SK-N-SH (cell line): ENCODE data around the gene PLCXD1. TPM values are rescaled to one million over a fixed set of nuclear protein-coding genes. Genes with fewer than 3 reads are reported as not detected.
"Not testable (repeated sequence)": the region's sequence is repeated elsewhere in the genome, so short reads cannot be mapped to it uniquely, and the experiment has no call there.

ENCODE experiments used
- CTCF ChIA-PET: fragments of 300-600, 350-600 bp; formaldehyde crosslinking; extraction: SDS; loops from one replicate; lab custom pipeline; 2021; lab: Yijun Ruan, JAX
- POLR2A ChIA-PET: fragments of 350-600 bp; sonication (Branson Sonifier 250); formaldehyde crosslinking; extraction: SDS; loops from one replicate; lab custom pipeline; 2020; ENCODE audit warnings: antibody characterized with exemption, inconsistent platforms; lab: Yijun Ruan, JAX
- DNase-seq: peaks from one replicate; pipeline ENCODE4 v3.0.0; 2012
- H2AFZ ChIP-seq: fragments of 200-600 bp; sonication (generic); 2 replicates; pipeline ENCODE4 v1.8.1; 2016; ENCODE audit warnings: antibody characterized with exemption, mild to moderate bottlenecking, low read depth
- H3F3A ChIP-seq: fragments of 200-600 bp; sonication (generic); replicated peaks from 2 replicates; pipeline ENCODE3; 2016; ENCODE audit warnings: antibody characterized with exemption, mild to moderate bottlenecking; ENCODE audit not compliant: insufficient read depth
- H3K27ac ChIP-seq, 2 experiments: fragments of 200-500 bp in 1 of 2; fragments of 200-600 bp in 1 of 2; sonication (Bioruptor generic) in 1 of 2; sonication (generic), shearing (Covaris generic) in 1 of 2; 2 replicates each; pipeline versions ENCODE4 v1.5.1 to v1.6.1; 2014 to 2016; ENCODE audit warnings: low read depth in 2 of 2, inconsistent platforms in 1 of 2, low read length in 1 of 2, mild to moderate bottlenecking in 1 of 2, mixed read lengths in 1 of 2
- H3K27me3 ChIP-seq: fragments of 200-600 bp; sonication (generic), shearing (Covaris generic); 2 replicates; pipeline ENCODE4 v1.6.1; 2016; ENCODE audit warnings: mixed run types; ENCODE audit not compliant: insufficient read depth
- H3K36me3 ChIP-seq, 2 experiments: fragments of 200-500 bp in 1 of 2; fragments of 200-600 bp in 1 of 2; sonication (Bioruptor generic) in 1 of 2; sonication (generic) in 1 of 2; replicated peaks in 1 of 2; 2 replicates each; pipeline versions ENCODE3 to v1.5.1; 2014 to 2016; ENCODE audit warnings: low read length in 1 of 2, mild to moderate bottlenecking in 1 of 2; ENCODE audit not compliant: insufficient read depth in 2 of 2, control insufficient read depth in 1 of 2
- H3K4me1 ChIP-seq, 2 experiments: fragments of 200-500 bp in 1 of 2; fragments of 200-600 bp in 1 of 2; sonication (Bioruptor generic) in 1 of 2; sonication (generic), shearing (Covaris generic) in 1 of 2; 2 replicates each; pipeline versions ENCODE4 v1.5.1 to v1.6.1; 2014 to 2016; ENCODE audit warnings: low read depth in 1 of 2, low read length in 1 of 2, mixed run types in 1 of 2; ENCODE audit not compliant: insufficient read depth in 2 of 2, control insufficient read depth in 1 of 2
- H3K4me2 ChIP-seq: fragments of 200-600 bp; sonication (generic), shearing (Covaris generic); 2 replicates; pipeline ENCODE4 v1.6.1; 2017; ENCODE audit warnings: mixed run types
- H3K4me3 ChIP-seq, 2 experiments: fragments of 200-500 bp in 1 of 2; fragments of 200-600 bp in 1 of 2; sonication (Bioruptor generic) in 1 of 2; sonication (generic), shearing (Covaris generic) in 1 of 2; 2 replicates each; pipeline versions ENCODE4 v1.5.1 to v1.8.1; 2014 to 2016; ENCODE audit warnings: low read depth in 2 of 2, inconsistent platforms in 1 of 2, low read length in 1 of 2, mild to moderate bottlenecking in 1 of 2, mixed read lengths in 1 of 2, moderate library complexity in 1 of 2
- H3K79me2 ChIP-seq: fragments of 200-600 bp; sonication (generic); 2 replicates; pipeline ENCODE4 v1.8.1; 2017; ENCODE audit warnings: mild to moderate bottlenecking; ENCODE audit not compliant: insufficient read depth
- H3K9ac ChIP-seq: fragments of 200-600 bp; sonication (generic); 2 replicates; pipeline ENCODE4 v1.6.1; 2017; ENCODE audit warnings: mixed run types
- H3K9me2 ChIP-seq: fragments of 200-600 bp; sonication (generic); 2 replicates; pipeline ENCODE4 v1.6.1; 2017; ENCODE audit warnings: mixed run types
- H3K9me3 ChIP-seq: fragments of 200-600 bp; sonication (generic); 2 replicates; pipeline ENCODE4 v1.6.1; 2017; ENCODE audit warnings: mixed run types, mild to moderate bottlenecking, moderate library complexity
- H4K20me1 ChIP-seq: fragments of 200-600 bp; sonication (generic); 2 replicates; pipeline ENCODE4 v1.6.1; 2017; ENCODE audit warnings: mild to moderate bottlenecking, mixed run types; ENCODE audit not compliant: insufficient read depth
- FOSL2 ChIP-seq: IDR thresholded peaks from 2 replicates; pipeline ENCODE4 v1.4.0; 2012; ENCODE audit warnings: low read depth, mild to moderate bottlenecking, moderate library complexity, borderline replicate concordance
- JUND ChIP-seq: IDR thresholded peaks from 2 replicates; pipeline ENCODE4 v1.4.0; 2012
- MEF2A ChIP-seq: IDR thresholded peaks from 2 replicates; pipeline ENCODE4 v1.4.0; 2012; ENCODE audit warnings: low read depth, borderline replicate concordance
- MXI1 ChIP-seq: IDR thresholded peaks from 2 replicates; pipeline ENCODE4 v1.6.1; 2012; ENCODE audit warnings: mild to moderate bottlenecking, low read depth, low read length, improper control_type of control experiment
- TCF12 ChIP-seq: IDR thresholded peaks from 2 replicates; pipeline ENCODE4 v1.4.0; 2012
- TEAD4 ChIP-seq: IDR thresholded peaks from 2 replicates; pipeline ENCODE4 v1.4.0; 2012; ENCODE audit warnings: mild to moderate bottlenecking, borderline replicate concordance; ENCODE audit not compliant: insufficient read depth
- WGBS: methylation state at CpG from one replicate; pipeline ENCODE4 v1.1.6; 2017; ENCODE audit warnings: low lambda C conversion rate; 5-methylcytosine and 5-hydroxymethylcytosine counted together
- polyA plus RNA-seq, 3 experiments: library from polyadenylated mRNA; depleted of rRNA; stranded (reverse); fragments of >200 nt; gene quantifications; 2 replicates each; pipeline ENCODE4 v1.2.3, GENCODE V29; 2012
- TF ChIP-seq, protein P1 (sequence below): IDR thresholded peaks from 2 replicates; pipeline ENCODE4 v1.6.1; 2012; ENCODE audit warnings: mild to moderate bottlenecking, low read depth, low read length, moderate library complexity
- TF ChIP-seq, protein P2 (sequence below): IDR thresholded peaks from 2 replicates; pipeline ENCODE4; 2012
- TF ChIP-seq, protein P3 (sequence below): fragments of 200-600 bp; sonication (generic); IDR thresholded peaks from 2 replicates; pipeline ENCODE4 v1.6.1; 2017; ENCODE audit warnings: antibody characterized with exemption, mild to moderate bottlenecking, moderate library complexity

The PLCXD1 gene
- polyA plus RNA-seq, 1 of the 3 experiments (the other 2 are of a cell fraction), result 14.8 TPM

DNA sequence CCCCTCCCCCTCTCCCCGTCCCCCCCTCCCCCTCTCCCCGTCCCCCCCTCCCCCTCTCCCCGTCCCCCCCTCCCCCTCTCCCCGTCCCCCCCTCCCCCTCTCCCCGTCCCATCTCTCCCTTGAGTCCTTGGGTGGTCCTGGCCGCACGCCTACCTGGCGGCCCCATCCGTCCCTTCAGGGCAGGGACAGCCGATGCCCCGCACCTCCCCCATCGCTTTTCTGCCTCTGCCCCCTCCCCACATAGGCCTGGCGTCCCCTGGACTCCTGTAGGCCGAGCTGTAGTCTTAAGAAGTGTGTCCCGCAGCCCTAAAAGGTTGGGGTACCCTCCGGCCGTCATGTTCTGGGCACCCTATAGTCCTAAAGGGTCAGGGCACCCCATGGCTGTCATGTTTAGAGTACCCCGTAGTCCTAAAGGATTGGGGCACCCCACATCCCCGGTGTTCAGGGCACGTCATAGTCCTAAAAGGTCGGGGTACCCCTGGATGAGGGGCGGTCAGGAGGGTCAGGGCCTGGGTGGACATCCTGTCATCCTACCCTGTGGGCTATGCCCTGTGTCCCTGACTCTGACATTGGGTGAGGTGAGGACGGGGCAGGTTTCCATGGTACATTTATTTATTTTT is 48.2 kb downstream of the PLCXD1 start (continued):
- TF ChIP-seq, protein P1, sequence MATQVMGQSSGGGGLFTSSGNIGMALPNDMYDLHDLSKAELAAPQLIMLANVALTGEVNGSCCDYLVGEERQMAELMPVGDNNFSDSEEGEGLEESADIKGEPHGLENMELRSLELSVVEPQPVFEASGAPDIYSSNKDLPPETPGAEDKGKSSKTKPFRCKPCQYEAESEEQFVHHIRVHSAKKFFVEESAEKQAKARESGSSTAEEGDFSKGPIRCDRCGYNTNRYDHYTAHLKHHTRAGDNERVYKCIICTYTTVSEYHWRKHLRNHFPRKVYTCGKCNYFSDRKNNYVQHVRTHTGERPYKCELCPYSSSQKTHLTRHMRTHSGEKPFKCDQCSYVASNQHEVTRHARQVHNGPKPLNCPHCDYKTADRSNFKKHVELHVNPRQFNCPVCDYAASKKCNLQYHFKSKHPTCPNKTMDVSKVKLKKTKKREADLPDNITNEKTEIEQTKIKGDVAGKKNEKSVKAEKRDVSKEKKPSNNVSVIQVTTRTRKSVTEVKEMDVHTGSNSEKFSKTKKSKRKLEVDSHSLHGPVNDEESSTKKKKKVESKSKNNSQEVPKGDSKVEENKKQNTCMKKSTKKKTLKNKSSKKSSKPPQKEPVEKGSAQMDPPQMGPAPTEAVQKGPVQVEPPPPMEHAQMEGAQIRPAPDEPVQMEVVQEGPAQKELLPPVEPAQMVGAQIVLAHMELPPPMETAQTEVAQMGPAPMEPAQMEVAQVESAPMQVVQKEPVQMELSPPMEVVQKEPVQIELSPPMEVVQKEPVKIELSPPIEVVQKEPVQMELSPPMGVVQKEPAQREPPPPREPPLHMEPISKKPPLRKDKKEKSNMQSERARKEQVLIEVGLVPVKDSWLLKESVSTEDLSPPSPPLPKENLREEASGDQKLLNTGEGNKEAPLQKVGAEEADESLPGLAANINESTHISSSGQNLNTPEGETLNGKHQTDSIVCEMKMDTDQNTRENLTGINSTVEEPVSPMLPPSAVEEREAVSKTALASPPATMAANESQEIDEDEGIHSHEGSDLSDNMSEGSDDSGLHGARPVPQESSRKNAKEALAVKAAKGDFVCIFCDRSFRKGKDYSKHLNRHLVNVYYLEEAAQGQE, result no peak
- TF ChIP-seq MEF2A (no peak), MXI1 (no peak), FOSL2 (no peak), JUND (no peak), TEAD4 (no peak), TCF12 (no peak)
- TF ChIP-seq, protein P2, sequence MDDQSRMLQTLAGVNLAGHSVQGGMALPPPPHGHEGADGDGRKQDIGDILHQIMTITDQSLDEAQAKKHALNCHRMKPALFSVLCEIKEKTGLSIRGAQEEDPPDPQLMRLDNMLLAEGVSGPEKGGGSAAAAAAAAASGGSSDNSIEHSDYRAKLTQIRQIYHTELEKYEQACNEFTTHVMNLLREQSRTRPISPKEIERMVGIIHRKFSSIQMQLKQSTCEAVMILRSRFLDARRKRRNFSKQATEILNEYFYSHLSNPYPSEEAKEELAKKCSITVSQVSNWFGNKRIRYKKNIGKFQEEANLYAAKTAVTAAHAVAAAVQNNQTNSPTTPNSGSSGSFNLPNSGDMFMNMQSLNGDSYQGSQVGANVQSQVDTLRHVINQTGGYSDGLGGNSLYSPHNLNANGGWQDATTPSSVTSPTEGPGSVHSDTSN, result no peak
- TF ChIP-seq, protein P3, sequence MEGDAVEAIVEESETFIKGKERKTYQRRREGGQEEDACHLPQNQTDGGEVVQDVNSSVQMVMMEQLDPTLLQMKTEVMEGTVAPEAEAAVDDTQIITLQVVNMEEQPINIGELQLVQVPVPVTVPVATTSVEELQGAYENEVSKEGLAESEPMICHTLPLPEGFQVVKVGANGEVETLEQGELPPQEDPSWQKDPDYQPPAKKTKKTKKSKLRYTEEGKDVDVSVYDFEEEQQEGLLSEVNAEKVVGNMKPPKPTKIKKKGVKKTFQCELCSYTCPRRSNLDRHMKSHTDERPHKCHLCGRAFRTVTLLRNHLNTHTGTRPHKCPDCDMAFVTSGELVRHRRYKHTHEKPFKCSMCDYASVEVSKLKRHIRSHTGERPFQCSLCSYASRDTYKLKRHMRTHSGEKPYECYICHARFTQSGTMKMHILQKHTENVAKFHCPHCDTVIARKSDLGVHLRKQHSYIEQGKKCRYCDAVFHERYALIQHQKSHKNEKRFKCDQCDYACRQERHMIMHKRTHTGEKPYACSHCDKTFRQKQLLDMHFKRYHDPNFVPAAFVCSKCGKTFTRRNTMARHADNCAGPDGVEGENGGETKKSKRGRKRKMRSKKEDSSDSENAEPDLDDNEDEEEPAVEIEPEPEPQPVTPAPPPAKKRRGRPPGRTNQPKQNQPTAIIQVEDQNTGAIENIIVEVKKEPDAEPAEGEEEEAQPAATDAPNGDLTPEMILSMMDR, result no peak

DNA sequence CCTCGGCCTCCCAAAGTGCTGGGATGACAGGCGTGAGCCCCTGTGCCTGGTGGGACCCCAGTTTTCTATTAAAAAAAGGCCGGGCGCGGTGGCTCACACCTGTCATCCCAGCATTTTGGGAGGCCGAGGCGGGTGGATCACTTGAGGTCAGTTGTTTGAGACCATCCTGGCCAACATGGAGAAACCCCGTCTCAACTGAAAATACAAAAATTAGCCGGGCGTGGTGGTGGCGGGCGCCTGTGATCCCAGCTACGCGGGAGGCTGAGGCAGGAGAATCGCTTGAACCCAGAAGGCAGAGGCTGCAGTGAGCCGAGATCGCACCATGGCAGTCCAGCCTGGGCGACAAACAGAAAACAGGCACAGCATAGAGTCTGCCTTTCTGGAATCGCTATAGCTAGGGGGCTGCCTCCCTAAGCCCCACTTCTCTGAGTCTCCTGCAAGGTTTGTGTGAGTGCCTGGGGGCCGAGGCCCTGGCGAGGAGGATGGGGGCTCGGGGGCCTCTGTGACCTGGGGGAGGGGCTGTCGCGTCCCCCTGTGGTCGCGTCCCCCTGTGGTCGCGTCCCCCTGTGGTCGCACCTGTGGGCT is 49.1 kb downstream of the PLCXD1 start:
- H2AFZ ChIP-seq, H4K20me1 ChIP-seq, DNase-seq, POLR2A ChIA-PET, H3K36me3 ChIP-seq, H3F3A ChIP-seq, H3K9me2 ChIP-seq, H3K27ac ChIP-seq, H3K4me3 ChIP-seq, H3K4me2 ChIP-seq, H3K9ac ChIP-seq, CTCF ChIA-PET, H3K79me2 ChIP-seq, H3K27me3 ChIP-seq, H3K4me1 ChIP-seq, H3K9me3 ChIP-seq: not testable (repeated sequence)
- 71% methylated on average over 23 of the region's 29 CpGs for WGBS
